Stimulated activated memory B cell treated with anti-CD40 and anti-IgM and Interleukin-4, amounts not matched to agents 10 μg/mL and 1 μg/mL and 100 μg/mL, for 72 hours (primary cell): ENCODE results near the gene FBXO24.

Experiments used
- ATAC-seq: fragments of 150-1000 bp; cut with Tn5 transposase; 2 replicates; pipeline ENCODE4 v1.10.0; 2021
- H3K27ac Mint-ChIP-seq: one replicate; pipeline ENCODE4 v1.8.0; 2022; ENCODE audit warnings: mild to moderate bottlenecking, mixed read lengths
- H3K27me3 Mint-ChIP-seq: one replicate; pipeline ENCODE4 v1.8.0; 2022; ENCODE audit warnings: mixed read lengths
- H3K36me3 Mint-ChIP-seq: one replicate; pipeline ENCODE4 v1.8.0; 2022; ENCODE audit warnings: mixed read lengths
- H3K4me1 Mint-ChIP-seq: one replicate; pipeline ENCODE4 v1.8.0; 2022; ENCODE audit warnings: mixed read lengths
- H3K4me3 Mint-ChIP-seq: one replicate; pipeline ENCODE4 v1.8.0; 2022; ENCODE audit warnings: mild to moderate bottlenecking, moderate library complexity, mixed read lengths
- H3K9me3 Mint-ChIP-seq: one replicate; pipeline ENCODE4 v1.8.0; 2022; ENCODE audit warnings: mixed read lengths

Gene FBXO24

GRCh38 chr7:100632951-100633717 is 47.0 kb downstream of the FBXO24 start:
- Mint-ChIP-seq H3K27me3 (no peaks in the 10 kb centered on the region), H3K4me3 (peak overlapping the region; percentile 81), H3K27ac (peak overlapping the region; percentile 80), H3K9me3 (no peaks in the 10 kb centered on the region), H3K4me1 (peaks cover 26% of the 10 kb centered on the region), H3K36me3 (no peaks in the 10 kb centered on the region)
- peak; percentile 77 for ATAC-seq

GRCh38 chr7:100639995-100640516 is 53.9 kb downstream of the FBXO24 start:
- H3K4me3 Mint-ChIP-seq, result no peak overlapping the region
- ATAC-seq, result no peak
- H3K4me1 Mint-ChIP-seq, result peaks cover 18% of the 10 kb centered on the region
- H3K27ac Mint-ChIP-seq, result no peak overlapping the region
- H3K27me3 Mint-ChIP-seq, result peaks cover 21% of the 10 kb centered on the region
- no peaks in the 10 kb centered on the region for H3K36me3 Mint-ChIP-seq
- no peaks in the 10 kb centered on the region for H3K9me3 Mint-ChIP-seq

- no peak for ATAC-seq
- Mint-ChIP-seq H3K4me1 (peaks cover 18% of the 10 kb centered on the region), H3K9me3 (no peaks in the 10 kb centered on the region), H3K27ac (no peak overlapping the region), H3K36me3 (no peaks in the 10 kb centered on the region), H3K4me3 (no peak overlapping the region), H3K27me3 (peaks cover 28% of the 10 kb centered on the region)
These were observed 54.7 kb downstream of the FBXO24 start for GRCh38 chr7:100640517-100641440.

DNA sequence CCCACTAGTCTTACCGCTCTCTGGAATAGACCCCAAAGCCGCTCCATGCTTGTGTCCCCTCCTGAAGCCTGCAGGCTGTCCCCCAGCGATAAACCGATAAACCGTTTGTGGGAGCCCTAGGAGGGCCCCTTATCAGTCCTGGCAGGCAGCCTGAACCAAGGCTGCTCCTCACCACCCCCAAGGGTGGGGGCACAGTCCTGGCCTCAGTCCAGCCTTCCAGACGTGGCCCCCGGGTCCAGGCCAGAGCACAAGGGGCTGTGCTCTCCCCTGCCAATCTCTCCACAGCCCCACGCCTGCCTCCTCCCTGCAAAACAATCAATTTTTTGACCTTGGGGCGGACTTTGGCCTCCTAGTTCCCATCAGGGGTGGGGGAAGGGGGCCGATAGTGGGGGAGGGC is 55.3 kb downstream of the FBXO24 start, which contains the start of gene TFR2:
Gene TFR2, minus strand, starts transcription at position 90 of the 397 bp plus-strand sequence. Its CDS starts 43 bp downstream, at position 47.
- Mint-ChIP-seq H3K4me1 (peaks cover 18% of the 10 kb centered on the region), H3K36me3 (no peaks in the 10 kb centered on the region), H3K9me3 (no peaks in the 10 kb centered on the region), H3K27me3 (peaks cover 35% of the 10 kb centered on the region), H3K4me3 (peak within 1 kb of the TSS; percentile 5), H3K27ac (no peak within 1 kb of the TSS)
- no peak for ATAC-seq

DNA sequence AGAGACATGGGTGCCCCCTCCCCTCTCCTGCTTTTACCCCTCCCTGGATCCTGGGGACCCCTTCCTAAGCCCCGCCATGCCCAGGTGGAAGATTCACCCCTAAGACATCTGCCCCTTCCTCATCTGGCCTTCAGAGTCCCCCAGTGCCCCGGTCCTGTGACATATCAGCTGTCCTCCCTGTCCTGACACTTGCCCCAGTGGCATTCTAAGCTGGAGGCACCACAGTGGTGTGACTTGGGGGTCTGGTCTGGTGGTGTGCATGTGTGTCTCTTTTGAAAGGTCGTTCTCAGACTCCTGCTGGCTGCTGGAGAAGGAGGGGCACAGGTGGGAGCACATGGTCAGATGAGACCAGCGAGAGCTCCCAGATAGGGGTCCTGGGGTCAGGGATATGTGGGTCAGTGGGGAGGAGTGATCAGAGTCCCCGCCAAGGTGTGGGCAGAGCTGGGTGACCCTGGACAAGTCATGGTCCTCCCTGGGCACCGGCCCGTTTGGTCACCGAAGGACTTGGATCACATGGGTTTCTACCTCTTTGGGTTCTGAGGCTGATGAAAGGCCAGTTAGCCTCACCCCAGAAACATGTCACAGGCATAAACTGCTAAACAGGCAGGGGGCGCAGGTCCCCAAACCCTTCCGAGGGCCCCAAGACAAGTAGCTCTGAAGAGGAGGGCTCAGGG is 55.9 kb downstream of the FBXO24 start:
- peak; percentile 25 for ATAC-seq
- no peaks in the 10 kb centered on the region for H3K9me3 Mint-ChIP-seq
- H3K27me3 Mint-ChIP-seq, result peaks cover 40% of the 10 kb centered on the region
- H3K4me3 Mint-ChIP-seq, result peak overlapping the region; percentile 5
- peaks cover 18% of the 10 kb centered on the region for H3K4me1 Mint-ChIP-seq
- H3K27ac Mint-ChIP-seq, result no peak overlapping the region
- no peaks in the 10 kb centered on the region for H3K36me3 Mint-ChIP-seq

- H3K4me3 Mint-ChIP-seq, result peak overlapping the region; percentile 5
- H3K27ac Mint-ChIP-seq, result no peak overlapping the region
- H3K27me3 Mint-ChIP-seq, result peaks cover 45% of the 10 kb centered on the region
- ATAC-seq, result peak; percentile 91
- no peaks in the 10 kb centered on the region for H3K36me3 Mint-ChIP-seq
- H3K4me1 Mint-ChIP-seq, result peaks cover 18% of the 10 kb centered on the region
- no peaks in the 10 kb centered on the region for H3K9me3 Mint-ChIP-seq
These were observed 56.4 kb downstream of the FBXO24 start for GRCh38 chr7:100642534-100642907.

DNA sequence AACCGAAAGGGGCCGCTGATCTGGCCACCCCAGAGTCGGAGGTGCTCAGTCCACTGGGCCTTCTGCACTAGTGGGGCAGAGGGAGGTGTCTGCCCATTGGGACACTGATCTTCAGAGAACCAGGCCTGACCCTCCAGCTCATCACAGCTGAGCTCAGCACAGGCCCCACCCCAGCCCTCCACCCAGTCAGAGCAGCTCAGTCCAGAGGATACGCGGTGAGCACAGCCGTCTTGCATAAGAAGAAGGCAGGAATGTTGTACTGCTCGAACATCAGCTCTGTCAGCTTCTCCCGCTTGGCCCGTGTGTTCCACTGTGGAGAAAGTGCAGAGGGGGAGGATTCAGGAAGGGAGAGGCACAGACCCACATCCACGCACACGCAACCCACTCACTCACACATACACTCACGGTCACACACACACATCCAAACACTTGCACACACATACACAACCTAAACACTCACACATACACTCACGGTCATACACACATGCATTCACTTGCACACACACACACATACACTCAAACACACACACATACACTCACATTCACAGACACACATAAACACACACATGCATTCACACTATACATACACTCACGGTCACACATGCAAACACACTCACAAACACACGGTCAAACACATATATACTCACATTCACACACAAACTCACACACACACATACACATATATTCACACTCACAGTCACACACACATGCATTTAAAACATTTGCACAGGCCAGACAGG is 63.9 kb downstream of the FBXO24 start:
- Mint-ChIP-seq H3K9me3 (no peaks in the 10 kb centered on the region), H3K27me3 (peaks cover 87% of the 10 kb centered on the region), H3K4me1 (no peaks in the 10 kb centered on the region), H3K36me3 (no peaks in the 10 kb centered on the region), H3K27ac (no peak overlapping the region), H3K4me3 (no peak overlapping the region)
- ATAC-seq, result no peak
